ENCODE data around the gene BAHD1.
A peak's percentile ranks its signal among the peaks of the same experiment; 100 is the strongest.

BAHD1 gene

DNA sequence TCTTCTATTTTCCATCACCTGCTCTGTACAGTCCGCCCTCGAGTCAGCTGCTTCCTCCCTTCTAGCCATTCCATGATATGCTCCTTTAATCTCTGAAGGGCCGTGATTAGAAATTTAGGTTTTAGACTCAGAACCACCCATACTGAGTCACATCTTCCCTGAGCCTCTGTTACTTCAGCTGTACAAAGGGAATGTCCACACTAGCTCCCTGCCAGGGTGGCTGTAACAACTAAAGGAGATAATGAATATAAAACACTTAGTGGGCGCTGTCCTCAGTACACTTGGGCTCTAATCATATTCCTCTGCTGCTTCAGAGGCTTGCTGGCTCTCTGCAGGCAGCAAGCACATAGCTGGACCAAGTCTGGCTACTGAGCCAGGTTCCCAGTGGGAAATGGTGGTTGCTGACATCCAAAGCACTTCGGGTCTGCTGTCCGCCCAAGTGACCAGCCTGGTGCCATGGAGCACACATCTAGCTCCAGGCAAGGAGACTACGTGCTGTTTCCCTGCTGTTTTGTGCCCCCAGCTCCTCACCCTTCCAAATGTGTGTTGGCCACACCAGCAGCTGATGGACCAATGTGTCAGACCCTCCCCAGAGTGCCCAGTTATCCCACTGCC, 29.1 kb downstream of the BAHD1 start:
- no peak for DNase-seq

DNA sequence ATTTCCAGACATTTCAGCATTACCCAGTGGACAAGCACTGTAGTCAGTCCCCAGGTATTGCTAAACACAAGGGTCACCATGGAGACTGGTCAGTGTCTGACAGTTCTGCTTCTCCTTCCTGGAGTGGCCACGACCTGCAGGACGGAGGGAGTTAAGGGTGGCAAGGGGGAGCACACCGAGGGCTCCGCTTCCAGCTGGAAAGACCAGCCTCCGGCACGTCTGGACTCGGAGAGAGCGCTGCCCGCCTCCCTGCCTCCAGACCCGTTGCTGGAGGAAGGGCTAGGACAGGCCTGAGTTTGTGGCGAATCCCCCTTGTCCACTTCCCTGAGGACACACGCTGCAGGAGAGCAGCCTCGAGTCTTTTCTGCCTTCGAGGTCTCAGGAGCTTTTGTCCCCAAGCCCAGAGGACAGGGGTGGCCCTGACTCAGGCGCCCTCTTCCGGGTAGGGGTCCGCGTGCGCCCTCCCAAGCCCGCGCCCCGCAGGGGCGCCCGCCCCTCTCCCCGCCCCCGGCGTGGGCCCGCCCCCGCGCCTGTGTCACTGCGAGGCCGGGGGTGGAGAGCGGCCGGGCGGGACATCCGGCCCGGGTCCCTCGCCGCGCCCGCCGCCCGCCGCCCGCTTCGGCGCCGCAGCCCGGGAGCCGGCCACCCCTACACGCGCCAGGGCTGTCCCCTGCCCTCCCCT, 29.8 kb downstream of the BAHD1 start, which contains the start of gene CHST14:
Gene CHST14 (plus strand): TSS at position 562 of the 682 bp plus-strand sequence. CDS start 230 bp downstream, outside the sequence.
- DNase-seq: peak; percentile 68

DNA sequence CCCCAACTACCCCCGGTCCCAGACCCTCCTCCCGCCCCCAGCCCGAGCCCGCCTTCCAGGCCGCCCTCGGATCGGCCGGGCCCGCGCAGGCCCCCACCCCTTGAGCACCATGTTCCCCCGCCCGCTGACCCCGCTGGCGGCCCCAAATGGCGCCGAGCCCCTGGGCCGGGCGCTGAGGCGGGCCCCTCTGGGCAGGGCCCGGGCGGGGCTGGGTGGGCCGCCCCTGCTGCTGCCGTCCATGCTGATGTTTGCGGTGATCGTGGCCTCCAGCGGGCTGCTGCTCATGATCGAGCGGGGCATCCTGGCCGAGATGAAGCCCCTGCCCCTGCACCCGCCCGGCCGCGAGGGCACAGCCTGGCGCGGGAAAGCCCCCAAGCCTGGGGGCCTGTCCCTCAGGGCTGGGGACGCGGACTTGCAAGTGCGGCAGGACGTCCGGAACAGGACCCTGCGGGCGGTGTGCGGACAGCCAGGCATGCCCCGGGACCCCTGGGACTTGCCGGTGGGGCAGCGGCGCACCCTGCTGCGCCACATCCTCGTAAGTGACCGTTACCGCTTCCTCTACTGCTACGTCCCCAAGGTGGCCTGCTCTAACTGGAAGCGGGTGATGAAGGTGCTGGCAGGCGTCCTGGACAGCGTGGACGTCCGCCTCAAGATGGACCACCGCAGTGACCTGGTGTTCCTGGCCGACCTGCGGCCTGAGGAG, 30.5 kb downstream of the BAHD1 start:
- no peak for DNase-seq

DNA sequence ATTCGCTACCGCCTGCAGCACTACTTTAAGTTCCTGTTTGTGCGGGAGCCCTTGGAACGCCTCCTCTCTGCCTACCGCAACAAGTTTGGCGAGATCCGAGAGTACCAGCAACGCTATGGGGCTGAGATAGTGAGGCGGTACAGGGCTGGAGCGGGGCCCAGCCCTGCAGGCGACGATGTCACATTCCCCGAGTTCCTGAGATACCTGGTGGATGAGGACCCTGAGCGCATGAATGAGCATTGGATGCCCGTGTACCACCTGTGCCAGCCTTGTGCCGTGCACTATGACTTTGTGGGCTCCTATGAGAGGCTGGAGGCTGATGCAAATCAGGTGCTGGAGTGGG, 31.0 kb downstream of the BAHD1 start:
- DNase-seq: peak; percentile 25

DNA sequence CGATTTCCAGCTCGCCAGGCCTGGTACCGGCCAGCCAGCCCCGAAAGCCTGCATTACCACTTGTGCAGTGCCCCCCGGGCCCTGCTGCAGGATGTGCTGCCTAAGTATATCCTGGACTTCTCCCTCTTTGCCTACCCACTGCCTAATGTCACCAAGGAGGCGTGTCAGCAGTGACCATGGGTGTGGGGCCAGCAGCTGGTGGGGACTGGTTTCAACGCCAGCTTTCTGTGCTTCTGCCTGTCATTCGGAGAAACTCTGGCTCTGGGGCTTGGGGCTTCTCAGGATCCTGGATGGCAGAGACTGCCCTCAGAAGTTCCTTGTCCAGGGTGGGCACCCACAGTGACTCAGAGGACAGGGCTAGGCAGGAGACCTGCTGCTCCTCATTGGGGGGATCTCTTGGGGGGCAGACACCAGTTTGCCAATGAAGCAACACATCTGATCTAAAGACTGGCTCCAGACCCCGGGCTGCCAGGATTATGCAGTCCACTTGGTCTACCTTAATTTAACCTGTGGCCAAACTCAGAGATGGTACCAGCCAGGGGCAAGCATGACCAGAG, 31.5 kb downstream of the BAHD1 start:
- no peak for DNase-seq

DNA sequence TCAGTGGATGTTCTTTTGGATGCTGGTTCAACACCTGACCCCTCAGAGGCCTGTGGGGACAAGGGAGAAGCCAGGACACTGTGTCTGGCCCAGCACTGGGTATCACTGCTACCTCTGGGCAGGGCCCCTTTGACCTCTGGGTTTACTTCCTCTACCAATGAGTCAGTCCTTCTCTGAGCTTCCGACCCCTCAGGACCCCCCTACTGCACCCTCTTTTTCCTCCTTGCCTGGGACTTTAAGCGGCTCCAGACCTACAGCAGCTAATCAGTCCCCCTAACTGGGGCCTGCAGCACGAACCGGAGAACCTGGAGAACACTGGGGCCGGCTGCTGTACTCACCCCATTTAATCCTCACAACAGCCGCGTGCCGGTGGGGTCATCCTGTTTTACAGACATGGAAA, 33.8 kb downstream of the BAHD1 start:
- no peak for DNase-seq

DNA sequence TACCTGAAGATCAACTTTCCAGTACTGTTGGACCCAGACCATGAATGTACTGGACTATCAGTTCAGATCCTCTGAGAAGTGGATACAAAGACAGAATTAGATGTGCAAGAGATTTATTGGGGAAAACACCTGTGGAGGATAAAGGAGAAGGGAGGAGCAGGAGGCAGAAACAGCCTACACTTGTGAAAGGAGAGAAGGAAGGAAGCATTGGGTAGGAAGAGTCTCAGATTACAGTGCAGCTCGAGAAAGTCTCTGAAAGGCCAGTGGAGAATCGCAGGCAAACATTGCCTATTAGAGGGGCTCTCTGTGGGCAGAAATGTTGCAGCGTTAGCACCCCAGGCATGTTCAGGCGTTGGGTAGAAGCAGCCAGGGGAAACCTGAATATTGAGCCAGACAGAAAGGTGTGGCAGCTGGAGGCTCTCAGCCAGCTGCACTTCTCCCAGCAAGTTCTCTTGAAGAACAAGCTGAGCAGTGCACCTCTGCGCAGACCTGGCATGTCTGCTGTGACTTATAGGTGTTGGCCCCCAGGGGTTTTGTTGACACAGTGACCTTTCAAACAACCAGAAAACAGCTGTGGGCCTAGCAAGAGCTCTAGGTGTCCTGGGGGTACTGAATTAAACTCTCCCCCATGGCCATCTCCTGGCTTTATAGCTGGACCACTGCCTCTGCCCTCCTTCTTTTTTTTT, 37.0 kb downstream of the BAHD1 start:
- no peak for DNase-seq

DNA sequence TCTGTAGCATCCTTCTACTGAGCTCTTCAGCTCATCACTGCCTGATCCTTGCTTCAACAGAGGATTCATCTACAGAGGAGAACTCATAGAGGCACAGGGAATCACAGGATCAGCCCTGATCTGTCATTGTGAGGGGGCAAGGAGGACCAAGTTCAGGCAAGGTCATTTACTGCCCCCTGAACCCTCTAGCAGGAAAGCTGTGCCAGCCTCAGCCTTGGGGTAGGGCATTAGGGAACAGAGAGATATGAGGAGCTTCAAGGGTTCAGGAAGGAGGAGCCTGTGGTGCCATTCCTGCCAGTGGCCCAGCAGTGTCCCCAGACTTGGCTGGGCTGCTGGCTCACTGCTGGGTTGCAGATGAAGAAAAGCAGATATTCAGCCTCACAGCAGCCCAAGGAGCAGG, 38.3 kb downstream of the BAHD1 start:
- no peak for DNase-seq

DNA sequence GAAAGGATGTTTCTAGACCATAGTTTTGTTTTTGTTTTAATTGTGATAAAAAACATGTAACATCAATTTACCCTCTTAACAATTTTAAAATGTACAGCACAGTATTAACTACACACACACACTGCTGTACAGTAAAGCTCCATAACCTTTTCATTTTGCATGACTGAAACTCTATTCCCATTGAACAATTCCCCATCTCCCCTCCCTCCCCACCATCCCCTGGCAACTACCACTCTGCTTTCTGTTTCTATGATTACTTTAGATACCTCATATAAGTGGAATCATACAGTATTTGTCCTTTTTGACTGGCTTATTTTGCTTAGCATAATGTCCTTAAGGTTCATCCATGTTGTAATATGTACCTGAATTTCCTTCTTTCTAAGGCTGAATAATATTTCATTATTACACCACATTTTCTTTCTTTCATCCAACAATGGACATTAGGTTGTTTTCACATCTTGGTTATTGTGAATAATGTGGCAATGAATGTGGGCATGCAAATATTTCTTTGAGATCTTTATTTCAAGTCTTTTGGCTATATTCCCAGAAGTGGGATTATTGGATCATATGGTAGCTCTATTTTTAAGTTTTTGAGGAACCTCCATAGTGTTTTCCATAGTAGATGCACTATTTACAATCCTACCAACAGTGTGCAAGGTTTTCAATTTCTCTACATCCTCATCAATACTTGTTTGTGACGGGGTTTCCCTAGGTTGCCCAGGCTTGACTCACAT, 40.8 kb downstream of the BAHD1 start:
- no peak for DNase-seq

DNA sequence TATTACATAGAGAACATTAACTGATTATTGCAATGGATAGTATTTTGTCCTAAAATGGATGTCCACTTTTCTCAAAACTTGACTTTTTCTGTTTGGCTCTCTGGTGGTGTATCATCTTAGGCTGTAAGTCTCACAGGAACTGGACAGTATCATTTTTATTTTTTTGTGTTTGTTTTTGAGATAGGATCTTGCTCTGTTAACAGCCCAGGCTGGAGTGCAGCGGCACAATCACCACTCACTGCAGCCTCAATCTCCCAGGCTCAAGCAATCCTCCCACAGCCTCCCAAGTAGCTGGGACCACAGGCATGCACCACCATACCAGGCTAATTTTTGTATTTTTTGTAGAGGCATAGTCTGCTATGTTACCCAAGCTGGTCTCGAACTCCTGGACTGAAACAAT, 43.2 kb downstream of the BAHD1 start:
- DNase-seq: no peak

DNA sequence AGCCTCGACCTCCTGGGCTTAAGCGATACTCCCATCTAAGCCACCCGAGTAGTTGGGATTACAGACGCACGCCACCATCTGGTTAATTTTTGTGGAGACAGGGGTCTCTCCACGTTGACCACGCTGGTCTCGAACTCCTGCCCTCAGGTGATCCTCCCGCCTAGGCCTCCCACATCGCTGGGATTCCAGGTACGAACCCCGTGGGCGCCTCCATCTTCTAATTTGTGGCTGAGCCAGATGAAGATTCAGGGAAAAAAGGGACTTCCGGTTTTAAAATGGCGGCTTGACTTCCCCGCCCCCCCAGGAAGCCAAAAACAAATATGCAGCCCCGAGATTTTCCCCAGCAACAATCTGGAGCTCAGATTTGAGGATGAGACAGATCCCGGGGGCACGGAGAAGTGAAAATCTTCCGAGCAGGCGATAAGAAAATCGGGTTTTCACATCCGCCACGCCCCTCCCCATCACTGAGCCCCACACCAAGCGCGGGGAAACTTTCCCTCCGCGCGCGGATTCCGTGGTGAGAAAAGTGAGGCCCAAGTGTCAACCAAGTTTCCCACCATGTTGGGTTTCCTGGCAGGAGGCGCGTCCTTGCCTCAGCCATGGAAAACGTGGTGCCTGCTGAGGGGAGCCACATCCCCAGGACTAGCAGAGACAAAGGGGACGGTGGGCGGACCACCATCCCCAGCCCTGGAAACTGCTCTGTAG, 45.5 kb downstream of the BAHD1 start:
- no peak for DNase-seq

DNA sequence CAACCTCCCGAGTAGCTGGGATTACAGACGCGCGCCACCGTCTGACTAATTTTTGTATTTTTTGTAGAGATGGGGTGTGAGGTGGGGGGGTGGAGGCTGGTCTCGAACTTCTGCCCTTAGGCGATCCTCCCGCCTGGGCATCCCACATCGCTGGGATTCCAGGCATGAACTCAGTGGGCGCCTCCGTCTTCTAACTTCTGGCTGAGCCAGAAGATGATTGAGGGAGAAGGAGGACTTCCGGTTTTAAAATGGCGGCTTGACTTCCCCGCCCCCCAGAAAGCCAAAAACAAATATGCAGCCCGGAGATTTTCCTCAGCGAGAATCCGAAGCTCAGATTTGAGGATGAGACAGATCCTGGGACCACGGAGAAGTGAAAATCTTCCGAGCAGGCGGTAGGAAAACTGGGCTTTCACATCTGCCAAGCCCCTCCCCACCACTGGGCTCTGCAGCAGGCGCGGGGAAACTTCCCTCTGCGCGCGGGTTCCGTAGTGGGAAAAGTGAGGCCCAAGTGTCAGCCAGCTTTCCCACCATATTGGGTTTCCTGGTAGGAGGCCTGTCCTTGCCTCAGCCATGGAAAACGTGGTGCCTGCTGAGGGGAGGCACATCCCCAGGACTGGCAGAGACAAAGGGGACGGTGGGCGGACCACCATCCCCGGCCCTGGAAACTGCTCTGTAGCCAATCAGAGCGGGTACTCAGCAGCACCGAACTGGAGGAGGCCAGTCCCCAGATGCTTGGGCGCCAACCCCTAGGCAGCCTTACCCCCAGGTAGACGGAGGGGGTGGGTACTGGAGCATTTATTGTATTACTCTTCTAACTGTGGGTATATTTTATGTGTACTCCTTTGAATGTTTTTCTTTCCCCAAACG, 47.3 kb downstream of the BAHD1 start:
- DNase-seq: no peak

DNA sequence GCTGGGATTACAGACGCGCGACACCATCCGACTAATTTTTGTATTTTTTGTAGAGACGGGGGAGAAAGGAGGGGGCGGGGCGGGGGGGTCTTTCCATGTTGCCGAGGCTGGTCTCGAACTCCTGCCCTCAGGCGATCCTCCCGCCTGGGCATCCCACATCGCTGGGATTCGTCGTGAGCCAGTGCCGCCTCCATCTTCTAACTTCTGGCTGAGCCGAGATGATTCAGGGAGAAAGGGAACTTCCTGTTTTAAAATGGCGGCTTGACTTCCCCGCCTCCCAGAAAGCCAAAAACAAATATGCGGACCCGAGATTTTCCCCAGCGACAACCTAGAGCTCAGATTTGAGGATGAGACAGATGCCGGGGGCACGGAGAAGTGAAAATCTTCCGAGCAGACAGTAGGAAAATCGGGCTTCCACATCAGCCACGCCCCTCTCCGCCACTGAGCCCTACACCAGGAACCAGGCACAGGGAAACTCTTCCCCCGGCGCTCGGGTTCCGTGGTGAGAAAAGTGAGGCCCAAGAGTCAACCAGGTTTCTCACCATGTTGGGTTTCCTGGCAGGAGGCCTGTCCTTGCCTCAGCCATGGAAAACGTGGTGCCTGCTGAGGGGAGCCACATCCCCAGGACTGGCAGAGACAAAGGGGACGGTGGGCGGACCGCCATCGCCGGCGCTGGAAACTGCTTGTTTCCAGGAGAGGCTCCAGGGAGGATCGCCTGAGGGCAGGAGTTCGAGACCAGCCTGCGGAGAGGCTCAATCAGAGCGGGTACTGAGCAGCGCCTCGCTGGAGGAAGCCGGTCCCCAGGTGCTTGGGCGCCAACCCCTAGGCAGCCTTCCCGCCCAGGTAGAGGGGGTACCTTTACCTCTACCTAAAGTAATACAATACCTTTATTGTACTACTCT, 48.8 kb downstream of the BAHD1 start:
- no peak for DNase-seq

DNA sequence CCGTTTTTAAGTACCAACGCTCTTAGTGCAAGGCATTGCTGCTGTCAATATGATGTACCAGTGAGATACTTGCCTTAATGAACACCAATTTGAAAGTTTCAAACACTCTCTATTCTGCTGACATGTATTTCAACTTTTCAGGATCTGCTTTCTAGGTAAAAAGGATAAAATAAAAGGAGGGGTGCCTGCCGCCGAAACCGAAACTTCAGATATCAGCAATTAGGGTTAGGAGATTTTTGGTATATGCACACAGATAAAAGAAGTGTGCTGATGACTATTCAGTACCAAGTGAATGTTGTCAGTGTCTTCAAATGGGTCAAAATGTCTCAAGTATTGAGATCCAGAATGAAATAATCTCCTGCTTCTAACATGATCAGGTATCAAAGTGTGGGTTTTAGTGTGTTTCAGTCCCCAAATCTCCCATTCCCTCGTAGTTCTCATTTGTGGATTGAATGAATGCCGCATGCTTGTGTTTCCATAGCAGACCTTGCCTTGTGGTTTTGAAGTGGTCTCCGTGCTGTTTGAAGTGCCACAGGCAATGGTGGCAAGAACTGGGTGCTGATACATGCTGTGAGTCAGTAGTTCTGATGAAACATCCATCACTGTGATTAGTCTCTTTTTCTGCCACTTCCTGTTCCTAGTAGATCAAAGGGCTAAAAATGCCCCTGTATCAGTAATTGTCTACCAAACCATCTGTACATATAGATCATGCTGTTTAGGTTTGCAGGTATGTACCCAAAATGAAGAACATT, 52.5 kb downstream of the BAHD1 start:
- DNase-seq: peak; percentile 54

DNA sequence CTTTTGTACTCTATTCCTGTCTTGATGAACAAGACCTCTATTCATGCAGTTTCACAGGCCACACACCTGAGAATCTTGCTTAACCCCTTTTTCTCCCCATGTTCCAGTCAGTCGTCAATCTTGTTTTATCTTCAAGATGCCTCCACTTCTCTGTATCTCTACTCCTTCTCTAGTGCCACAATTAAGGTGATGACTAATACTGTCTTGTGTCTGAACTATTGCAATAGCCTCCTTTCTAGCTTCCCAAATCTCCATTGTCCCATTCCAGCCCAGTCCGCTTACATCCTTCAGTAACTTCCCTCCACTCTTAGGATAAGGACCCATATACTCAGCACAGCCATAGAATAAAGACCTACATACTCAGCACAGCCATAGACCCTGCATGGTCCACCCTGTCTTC, 54.8 kb downstream of the BAHD1 start:
- no peak for DNase-seq

DNA sequence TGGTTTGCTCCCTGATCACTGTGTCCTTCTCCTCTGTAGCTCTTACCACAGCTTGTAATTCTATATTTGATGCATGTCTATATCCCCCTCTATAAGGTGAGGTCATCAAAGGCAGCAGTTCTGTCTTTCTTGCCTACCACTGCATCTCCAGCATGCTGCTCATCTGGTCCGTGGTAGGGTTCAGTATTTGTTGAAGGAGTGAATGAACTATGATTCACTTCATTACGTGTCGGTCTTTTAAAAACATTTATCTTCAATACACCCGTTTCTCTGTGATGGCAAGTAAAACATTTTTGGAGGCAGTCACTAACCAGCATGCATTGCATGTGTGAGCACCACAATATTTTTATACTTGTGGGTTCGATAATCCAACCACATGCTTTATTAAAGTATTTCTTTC, 57.7 kb downstream of the BAHD1 start:
- no peak for DNase-seq

DNA sequence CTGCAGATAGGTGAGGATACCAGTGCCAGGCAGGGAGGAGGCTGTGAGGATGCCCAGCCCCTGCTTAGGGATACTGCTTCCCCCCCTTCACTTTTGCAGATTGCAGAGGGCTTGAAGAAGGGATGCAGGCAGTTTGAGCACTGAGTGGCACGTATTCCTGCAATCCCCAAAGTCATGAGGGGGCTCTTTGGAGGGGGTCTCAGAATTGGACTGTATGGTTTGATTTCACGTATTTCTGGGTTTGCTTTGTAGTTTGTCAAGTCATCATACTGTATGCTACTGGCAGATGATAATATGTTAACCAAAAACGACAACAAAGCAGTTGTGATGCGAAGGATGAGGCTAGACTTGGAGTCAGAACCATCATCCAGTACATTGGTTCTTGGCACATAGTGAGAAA, 58.1 kb downstream of the BAHD1 start:
- no peak for DNase-seq

DNA sequence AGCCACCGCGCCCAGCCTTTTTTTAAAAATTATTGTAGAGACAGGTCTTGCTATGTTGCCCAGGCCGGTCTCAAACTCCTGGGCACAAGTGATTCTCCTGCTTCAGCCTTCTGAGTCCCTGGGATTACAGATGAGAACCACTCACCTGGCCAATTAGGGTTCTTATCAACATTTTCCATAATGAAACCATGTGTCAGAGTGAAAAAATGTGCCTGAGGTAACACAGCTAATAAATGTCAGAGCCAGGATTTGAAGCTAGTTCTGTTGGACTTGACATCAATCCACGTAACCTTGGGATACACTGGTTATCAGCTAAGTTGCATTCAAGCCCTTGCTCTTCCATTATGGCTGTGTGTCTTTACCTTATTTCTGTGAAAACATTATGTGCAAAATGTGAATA, 59.2 kb downstream of the BAHD1 start:
- DNase-seq: no peak
